Measurements from ENCODE around the gene PUM1. TPM values are rescaled to one million over a fixed set of nuclear protein-coding genes. Genes with fewer than 3 reads are reported as not detected.

The PUM1 gene
- total and polyA plus RNA-seq, 4 donors = 18.1 to 49.2 (median 30.2) TPM

DNA sequence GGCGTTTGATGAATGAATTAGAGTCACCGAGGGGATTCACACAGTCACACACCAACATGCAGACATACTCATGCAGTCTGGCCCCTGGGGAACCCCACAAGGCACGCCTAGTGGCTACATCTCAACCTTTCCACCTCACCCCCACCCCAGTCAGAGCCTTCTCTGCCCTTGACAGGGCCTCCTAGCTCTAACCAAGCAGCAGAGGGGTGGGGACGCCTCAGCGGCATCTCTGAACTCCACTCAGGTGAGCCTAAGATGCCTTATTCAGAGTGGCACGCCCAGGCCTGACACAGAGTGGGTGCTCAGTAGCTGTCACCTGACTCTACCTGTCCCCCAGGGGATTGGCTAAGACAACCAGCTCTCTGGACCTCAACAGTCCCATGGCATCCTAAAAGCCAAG lies 153.3 kb downstream of the PUM1 start:
- H3K27ac ChIP-seq (ENCODE audit: low read depth in 1 of 2, low read length in 2 of 2) = no peak overlapping the region
- no peak overlapping the region for H3K9ac ChIP-seq (ENCODE audit: low read depth in 1 of 2, low read length in 2 of 2)
- no peaks in the 10 kb centered on the region for H3K9me3 ChIP-seq (ENCODE audit: control insufficient read depth in 4 of 4, low read length in 3 of 4)
- 82% methylated on average over 6 of the region's 6 CpGs for WGBS
- H3K4me3 ChIP-seq (ENCODE audit: low read depth in 1 of 3, low read length in 3 of 3) = no peak overlapping the region
- no peak for DNase-seq (ENCODE audit: low spot score)
- H3K27me3 ChIP-seq (ENCODE audit: control insufficient read depth in 4 of 4, insufficient read depth in 4 of 4, low read length in 3 of 4) = no peaks in the 10 kb centered on the region
- H3K36me3 ChIP-seq (ENCODE audit: control insufficient read depth in 4 of 4, insufficient read depth in 3 of 4, low read depth in 1 of 4, low read length in 3 of 4) = no peaks in the 10 kb centered on the region
- peaks cover 0 to 8% (median 3%) of the 10 kb centered on the region in 4 donors for H3K4me1 ChIP-seq (ENCODE audit: control insufficient read depth in 4 of 4, insufficient read depth in 4 of 4, low read length in 3 of 4)
- TF ChIP-seq, protein P1, sequence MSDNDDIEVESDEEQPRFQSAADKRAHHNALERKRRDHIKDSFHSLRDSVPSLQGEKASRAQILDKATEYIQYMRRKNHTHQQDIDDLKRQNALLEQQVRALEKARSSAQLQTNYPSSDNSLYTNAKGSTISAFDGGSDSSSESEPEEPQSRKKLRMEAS (IDR thresholded peaks at IDR 0.05) = no peak
- no peak for TF ChIP-seq RXRA (IDR thresholded peaks at IDR 0.05)
- no peak for TF ChIP-seq HNF4A (conservative IDR thresholded peaks at IDR 0.05)
- no peak for TF ChIP-seq TAF1 (conservative IDR thresholded peaks at IDR 0.05)
- TF ChIP-seq SP1 (IDR thresholded peaks at IDR 0.05) = no peak
- no peak for TF ChIP-seq GABPA (IDR thresholded peaks at IDR 0.05 in 1 of 2, conservative IDR thresholded peaks at IDR 0.05 in 1 of 2)
- TF ChIP-seq, protein P2, sequence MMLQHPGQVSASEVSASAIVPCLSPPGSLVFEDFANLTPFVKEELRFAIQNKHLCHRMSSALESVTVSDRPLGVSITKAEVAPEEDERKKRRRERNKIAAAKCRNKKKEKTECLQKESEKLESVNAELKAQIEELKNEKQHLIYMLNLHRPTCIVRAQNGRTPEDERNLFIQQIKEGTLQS (IDR thresholded peaks at IDR 0.05) = no peak
- no peak for TF ChIP-seq YY1 (IDR thresholded peaks at IDR 0.05)
- TF ChIP-seq FOXA1 (IDR thresholded peaks at IDR 0.05) = no peak
- no peak for TF ChIP-seq RAD21 (IDR thresholded peaks at IDR 0.05)
- TF ChIP-seq, protein P3, sequence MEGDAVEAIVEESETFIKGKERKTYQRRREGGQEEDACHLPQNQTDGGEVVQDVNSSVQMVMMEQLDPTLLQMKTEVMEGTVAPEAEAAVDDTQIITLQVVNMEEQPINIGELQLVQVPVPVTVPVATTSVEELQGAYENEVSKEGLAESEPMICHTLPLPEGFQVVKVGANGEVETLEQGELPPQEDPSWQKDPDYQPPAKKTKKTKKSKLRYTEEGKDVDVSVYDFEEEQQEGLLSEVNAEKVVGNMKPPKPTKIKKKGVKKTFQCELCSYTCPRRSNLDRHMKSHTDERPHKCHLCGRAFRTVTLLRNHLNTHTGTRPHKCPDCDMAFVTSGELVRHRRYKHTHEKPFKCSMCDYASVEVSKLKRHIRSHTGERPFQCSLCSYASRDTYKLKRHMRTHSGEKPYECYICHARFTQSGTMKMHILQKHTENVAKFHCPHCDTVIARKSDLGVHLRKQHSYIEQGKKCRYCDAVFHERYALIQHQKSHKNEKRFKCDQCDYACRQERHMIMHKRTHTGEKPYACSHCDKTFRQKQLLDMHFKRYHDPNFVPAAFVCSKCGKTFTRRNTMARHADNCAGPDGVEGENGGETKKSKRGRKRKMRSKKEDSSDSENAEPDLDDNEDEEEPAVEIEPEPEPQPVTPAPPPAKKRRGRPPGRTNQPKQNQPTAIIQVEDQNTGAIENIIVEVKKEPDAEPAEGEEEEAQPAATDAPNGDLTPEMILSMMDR (IDR thresholded peaks at IDR 0.05; ENCODE audit: low read depth, low read length, missing input control) = no peak
- TF ChIP-seq, protein P4, sequence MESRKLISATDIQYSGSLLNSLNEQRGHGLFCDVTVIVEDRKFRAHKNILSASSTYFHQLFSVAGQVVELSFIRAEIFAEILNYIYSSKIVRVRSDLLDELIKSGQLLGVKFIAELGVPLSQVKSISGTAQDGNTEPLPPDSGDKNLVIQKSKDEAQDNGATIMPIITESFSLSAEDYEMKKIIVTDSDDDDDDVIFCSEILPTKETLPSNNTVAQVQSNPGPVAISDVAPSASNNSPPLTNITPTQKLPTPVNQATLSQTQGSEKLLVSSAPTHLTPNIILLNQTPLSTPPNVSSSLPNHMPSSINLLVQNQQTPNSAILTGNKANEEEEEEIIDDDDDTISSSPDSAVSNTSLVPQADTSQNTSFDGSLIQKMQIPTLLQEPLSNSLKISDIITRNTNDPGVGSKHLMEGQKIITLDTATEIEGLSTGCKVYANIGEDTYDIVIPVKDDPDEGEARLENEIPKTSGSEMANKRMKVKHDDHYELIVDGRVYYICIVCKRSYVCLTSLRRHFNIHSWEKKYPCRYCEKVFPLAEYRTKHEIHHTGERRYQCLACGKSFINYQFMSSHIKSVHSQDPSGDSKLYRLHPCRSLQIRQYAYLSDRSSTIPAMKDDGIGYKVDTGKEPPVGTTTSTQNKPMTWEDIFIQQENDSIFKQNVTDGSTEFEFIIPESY (IDR thresholded peaks at IDR 0.05) = no peak

DNA sequence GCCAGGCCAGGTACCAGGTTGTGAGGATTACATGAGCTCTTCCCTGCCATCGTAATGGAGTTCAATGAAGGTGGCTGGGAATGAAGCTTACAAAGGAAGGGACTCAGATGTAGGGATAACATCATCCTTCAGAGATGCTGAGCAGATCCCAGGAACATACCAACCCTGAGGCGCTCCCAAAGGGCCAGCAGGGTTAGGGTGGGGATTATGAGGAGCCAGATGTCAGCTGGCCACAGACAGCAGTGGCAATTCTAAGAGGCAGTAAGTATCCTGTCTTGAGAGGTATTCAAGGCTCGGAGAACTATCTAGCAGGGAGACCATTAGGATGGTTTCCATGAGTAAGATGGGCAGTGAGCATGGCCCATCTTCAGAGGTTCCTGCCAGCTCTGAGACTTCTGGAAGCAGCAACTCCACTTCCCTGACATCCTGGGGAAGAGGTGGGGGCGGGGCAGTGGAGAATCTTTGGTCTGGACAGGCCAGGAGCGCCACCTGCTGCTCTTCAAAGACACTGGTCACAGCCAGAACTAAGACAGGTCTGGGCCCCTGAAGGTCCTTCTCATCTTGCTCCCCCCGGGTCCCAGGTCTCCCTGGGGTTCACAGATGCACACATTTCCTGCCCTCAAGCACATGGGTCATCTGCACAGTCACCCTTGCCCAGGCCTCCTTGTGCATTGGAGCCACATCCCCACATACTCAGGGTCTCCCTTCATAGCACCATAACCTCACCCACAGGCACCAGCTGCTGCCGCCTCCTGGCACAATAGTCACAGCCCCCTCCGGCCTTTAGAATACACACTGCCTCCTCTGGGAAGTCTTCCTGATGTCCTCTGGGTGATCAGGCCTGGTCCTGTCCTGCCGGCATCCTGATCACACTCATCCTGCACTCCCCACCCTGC lies 154.2 kb downstream of the PUM1 start:
- H3K4me3 ChIP-seq (ENCODE audit: low read depth in 1 of 3, low read length in 3 of 3) = no peak overlapping the region

More for the DNA sequence above, 154.2 kb downstream of the PUM1 start:
- Histone ChIP-seq H3K27me3 (ENCODE audit: control insufficient read depth in 4 of 4, insufficient read depth in 4 of 4, low read length in 3 of 4) (no peaks in the 10 kb centered on the region), H3K9me3 (ENCODE audit: control insufficient read depth in 4 of 4, low read length in 3 of 4) (no peaks in the 10 kb centered on the region), H3K4me1 (ENCODE audit: control insufficient read depth in 4 of 4, insufficient read depth in 4 of 4, low read length in 3 of 4) (peaks cover 0 to 8% (median 3%) of the 10 kb centered on the region in 4 donors), H3K36me3 (ENCODE audit: control insufficient read depth in 4 of 4, insufficient read depth in 3 of 4, low read depth in 1 of 4, low read length in 3 of 4) (no peaks in the 10 kb centered on the region), H3K27ac (ENCODE audit: low read depth in 1 of 2, low read length in 2 of 2) (no peak overlapping the region), H3K9ac (ENCODE audit: low read depth in 1 of 2, low read length in 2 of 2) (no peak overlapping the region)
- TF ChIP-seq RAD21 (IDR thresholded peaks at IDR 0.05) (peak; percentile 97 to 98), YY1 (IDR thresholded peaks at IDR 0.05) (no peak), TAF1 (conservative IDR thresholded peaks at IDR 0.05) (no peak), JUND (IDR thresholded peaks at IDR 0.05) (no peak), HNF4A (conservative IDR thresholded peaks at IDR 0.05) (no peak)
- TF ChIP-seq, protein P3 (IDR thresholded peaks at IDR 0.05; ENCODE audit: low read depth, low read length, missing input control) = peak; percentile 87
- TF ChIP-seq, protein P4 (IDR thresholded peaks at IDR 0.05) = no peak
- DNase-seq (ENCODE audit: low spot score) = peak; percentile 80
- WGBS = 36% methylated on average over 9 of the region's 9 CpGs
